Stimulated activated CD8-positive, alpha-beta memory T cell treated with anti-CD3 and anti-CD28 coated beads, Interleukin-4, amount 100 ng/mL, for 1 hour (primary cell): ENCODE measurements around the gene FGFR3.

Experiments used
- DNase-seq, 2 donors: peaks; one replicate each; pipeline ENCODE4 v3.0.0-alpha.2; 2020; ENCODE audit warnings: low read depth in 2 of 2, low spot score in 1 of 2

Gene FGFR3

GRCh38 chr4:1756079-1756478, 37.0 kb upstream of the FGFR3 start:
- no peak for DNase-seq

DNA sequence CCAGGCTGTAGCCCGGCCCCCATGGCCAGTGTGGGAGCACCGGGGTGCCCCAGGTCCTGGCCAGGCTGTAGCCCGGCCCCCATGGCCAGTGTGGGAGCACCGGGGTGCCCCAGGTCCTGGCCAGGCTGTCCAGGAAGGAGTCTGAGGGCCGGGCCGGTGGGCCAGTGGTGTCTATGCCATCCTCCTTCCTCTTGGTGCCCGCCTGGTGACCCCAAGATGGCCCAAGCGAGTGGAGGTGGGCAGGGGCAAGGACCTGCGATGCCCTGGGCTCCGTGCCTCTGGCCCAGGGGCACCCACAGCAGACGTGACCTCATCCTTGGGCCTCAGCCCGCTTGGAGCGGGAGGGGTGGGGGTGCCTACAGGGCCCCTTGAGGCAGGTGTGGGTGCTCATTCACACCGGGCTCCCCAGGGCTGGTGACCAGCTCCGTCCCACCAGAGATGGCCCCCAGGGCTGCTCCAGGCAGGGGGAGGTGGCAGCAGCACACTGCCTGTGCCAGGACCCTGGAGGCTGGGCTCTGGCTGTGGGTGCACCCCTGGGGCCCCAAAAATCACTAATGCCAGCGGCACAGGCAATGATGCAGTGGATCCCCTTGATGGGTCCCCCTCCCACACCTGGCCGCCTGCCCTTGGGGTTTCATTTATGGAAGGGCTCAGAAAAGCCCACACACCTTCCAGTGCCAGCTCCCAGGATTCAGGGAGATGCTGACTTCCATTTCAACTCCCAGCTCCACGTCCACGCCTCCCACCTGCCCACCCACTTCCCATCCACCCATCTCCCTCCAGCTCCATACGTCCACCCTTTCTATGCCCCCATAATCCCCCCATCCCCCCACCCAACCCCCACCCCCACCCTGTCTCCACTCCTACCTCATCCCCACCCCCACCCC, 36.0 kb upstream of the FGFR3 start:
- no peak for DNase-seq

DNA sequence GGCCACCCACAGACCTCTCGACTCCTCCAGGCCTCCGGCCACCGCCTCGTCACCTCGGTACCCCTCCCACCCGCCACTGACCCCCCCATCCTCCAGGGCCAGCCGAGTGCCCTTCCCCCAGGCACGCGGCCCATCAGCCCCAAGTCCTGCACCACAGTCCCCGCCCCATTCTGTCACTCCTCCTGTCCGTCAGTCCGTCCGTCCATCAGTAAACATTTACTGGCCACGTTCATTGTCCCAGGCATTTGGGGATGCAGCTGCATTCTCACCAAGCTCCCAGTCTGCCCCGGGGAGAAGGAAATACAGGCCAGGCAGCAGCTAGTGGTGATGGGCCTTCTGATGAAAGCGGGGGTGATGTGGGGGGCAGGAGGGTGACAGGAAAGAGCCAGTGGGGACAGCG, 35.3 kb upstream of the FGFR3 start:
- no peak for DNase-seq

DNA sequence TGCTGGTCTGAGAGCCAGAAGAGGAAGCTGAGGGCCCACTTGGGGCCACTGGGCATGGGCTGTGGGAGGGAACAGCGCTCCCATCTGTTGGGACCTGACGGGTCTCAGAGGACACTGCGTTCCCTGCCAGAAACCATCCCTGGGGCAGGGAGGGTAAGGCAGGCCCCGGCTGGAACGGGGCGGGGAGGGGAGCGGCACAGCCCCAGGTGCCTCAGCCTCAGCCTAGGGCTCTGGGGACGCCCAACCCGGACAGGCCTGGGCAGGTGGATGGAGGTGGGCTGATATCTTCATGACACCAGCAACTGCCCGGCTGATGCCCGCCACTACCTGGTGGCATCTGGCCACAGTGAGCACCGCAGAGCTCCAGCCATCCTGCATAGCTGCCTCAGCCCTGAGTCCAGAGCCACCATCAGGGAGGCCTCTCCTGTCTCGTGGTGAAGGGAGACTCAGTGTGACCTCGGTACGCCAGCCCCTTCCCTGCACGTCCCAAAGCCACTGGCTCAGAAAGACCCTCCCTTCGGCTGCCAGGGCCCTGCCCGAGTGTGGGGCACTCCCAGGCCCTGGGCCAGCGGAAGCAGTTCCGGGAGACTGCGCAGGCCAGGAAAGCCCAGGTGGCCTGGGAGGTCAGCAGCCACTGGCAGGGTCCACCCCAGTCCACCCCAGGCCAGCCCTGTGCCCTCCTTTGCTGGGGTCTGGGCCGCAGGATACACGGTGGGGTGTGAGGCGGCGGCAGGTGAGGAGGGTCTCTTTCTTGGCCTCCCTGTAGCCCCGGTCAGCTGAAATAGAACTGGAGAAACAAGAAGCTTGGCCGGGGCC, 34.6 kb upstream of the FGFR3 start:
- DNase-seq: no peak

GRCh38 chr4:1759170-1759817, 33.8 kb upstream of the FGFR3 start:
- DNase-seq: no peak

GRCh38 chr4:1759818-1760223, 33.3 kb upstream of the FGFR3 start:
- DNase-seq: no peak

DNA sequence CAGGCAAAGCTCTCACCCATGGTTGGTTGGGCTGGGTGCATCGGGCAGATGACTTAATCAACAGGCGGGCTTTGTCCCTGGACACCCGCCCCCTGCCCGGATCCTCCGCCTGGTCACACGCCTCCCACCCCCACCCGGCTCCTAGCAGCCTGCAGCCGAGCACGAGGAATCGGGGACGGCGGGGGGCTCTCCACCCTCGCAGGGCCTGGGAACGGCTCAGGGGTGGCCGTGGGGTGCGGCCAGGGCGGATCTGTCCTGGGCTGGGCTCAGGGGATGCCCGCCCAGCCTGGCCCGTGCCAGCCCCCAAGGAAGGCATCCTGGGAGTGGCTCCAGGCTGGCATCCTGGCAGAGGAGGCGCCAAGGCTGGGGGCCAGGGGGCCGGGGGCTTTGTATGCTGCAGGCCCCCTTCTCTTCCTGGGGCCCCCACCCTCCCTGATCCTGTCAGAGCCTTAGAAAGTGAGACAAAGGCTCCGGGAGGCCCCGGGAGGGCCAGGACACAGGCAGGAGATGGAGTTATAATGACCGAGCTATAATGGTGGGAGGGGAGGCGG, 32.5 kb upstream of the FGFR3 start:
- DNase-seq: no peak

GRCh38 chr4:1761130-1761689, 31.9 kb upstream of the FGFR3 start:
- DNase-seq: no peak

DNA sequence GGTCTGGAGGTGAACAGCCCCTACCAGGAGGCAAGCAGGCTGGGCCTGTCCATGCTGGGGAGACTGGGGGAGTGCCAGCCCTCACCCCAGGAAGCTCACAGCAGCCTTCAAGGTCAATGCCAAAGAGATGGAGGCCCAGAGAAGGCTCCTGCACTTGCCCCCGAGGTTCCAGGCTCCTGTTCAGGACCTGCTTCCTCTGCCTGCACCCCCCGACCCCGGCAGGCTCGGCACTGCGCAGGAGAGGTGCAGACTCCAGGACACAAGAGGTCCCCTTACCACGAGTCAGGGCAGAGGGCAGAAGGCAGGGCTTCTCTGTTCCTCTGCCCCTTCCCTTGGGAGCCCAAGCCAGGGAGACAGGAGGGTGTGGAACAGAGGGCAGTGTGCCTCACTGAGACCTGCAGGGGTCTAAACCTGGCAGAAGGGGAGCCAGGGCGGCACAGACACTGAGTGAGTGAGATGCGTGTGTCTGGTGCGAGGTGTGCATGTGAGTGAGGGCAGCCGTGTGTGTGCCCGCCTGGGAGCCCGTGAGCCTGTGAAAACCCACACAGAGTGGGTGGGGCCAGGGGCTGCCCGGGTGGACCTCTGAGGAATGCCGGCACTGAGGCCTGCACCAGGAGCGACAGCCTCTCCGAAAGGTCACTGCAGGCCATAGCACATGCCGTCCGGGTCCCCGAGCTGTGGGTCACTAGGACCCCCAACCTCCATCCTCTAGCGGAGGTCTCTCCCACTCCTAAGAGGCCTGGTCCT, 30.7 kb upstream of the FGFR3 start:
- DNase-seq: no peak

- no peak for DNase-seq
Measured at GRCh38 chr4:1763070-1763549, 30.0 kb upstream of the FGFR3 start.

- no peak for DNase-seq
Measured at GRCh38 chr4:1763550-1764080, 29.5 kb upstream of the FGFR3 start.

DNA sequence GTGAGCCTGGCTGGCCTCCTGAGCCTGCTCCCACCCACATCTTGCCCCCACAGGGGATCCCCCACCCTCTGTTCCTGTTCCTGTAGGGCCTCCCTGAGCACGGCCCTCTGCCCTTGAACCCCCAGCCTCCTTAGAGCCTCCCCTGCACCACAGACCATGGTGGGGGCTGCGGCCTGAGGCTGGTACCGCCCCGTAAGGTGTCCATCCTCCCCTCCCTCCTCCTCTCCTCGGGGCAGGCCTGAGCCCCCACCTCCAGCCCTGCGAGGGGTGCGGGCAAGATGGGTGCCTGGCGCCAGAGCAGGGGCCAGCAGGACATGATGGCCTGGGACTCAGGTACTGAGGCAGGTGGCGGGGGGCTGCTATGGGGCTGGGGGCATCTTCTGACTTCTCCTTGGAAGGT, 28.4 kb upstream of the FGFR3 start:
- no peak for DNase-seq

DNA sequence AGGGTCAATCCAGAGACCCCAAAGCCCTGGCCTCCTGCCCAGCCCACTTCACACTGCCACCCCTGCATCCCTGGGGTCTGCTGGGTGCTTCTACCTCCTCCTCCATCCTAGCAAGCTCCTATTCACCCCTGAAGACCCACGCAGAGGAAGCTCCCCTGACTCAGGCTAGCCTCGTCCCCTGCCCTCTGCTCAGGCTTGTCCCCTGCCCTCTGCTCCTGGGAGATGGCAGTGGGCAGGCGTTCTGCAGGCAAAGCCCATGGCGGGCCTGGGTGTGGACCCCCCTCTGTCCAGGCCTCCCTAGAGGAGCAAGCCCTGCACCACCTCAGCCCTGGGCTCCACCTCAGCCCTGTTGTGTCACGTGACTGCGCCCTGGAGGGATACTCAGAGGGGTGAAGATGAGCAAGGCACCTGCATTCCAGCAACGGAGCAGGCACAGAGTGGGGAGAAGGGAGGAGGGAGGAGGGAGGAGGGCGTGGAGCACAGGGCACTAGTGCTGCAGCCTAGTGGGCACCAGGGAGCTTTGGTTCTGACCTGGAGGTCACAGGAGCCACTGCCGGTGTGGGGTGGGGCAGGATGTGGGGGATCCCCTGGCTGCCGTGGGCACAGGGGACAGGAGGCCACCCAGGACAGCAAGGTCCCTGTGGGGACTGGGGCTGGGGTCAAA, 27.6 kb upstream of the FGFR3 start:
- DNase-seq: no peak

DNA sequence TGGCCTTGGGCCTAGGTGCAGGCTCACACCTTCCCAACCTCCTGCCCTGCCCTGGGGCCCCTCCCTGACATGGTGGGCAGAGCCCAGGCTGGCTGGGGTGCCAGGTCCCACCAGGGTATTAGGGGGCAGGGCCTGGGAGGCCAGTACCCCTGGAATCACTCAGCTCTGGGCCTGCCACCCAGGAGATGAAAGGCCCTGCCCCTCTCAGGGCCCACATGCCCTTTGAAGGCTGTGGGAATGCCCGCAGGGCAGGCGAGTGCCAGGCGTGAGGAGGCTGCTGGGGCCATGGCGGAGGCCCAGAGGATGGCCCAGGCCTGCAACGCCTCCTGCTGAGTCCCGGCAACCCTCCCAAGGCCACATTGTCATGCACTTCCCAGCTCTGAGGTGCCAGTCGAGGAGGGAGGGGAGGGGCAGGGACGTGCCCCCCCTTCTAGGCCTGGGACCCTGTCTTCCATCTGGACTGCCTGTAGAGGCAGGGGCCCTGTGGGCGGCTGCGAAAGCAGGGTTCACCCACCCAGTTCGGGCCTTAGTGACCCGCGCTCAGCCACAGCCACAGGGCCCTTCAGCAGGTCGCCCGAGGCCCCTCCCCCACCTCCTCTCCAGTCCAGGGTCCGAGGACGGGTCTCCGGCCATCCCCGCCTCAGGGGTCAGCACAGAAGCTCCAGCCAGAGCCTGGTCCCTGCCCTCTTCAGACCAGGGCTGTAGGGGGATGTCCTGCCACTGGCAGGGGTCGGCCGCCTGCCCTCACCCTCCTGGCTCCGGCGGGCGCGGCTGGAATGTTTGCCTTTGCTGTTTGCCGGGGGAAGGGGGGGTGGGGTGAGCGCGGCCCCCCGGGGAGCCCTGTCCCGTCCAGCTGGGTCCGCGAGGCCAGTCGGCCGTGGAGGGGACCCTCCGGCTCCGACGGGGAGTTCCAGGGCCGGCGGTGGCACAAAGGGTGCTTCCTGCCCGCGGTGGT, 26.7 kb upstream of the FGFR3 start:
- DNase-seq: no peak

DNA sequence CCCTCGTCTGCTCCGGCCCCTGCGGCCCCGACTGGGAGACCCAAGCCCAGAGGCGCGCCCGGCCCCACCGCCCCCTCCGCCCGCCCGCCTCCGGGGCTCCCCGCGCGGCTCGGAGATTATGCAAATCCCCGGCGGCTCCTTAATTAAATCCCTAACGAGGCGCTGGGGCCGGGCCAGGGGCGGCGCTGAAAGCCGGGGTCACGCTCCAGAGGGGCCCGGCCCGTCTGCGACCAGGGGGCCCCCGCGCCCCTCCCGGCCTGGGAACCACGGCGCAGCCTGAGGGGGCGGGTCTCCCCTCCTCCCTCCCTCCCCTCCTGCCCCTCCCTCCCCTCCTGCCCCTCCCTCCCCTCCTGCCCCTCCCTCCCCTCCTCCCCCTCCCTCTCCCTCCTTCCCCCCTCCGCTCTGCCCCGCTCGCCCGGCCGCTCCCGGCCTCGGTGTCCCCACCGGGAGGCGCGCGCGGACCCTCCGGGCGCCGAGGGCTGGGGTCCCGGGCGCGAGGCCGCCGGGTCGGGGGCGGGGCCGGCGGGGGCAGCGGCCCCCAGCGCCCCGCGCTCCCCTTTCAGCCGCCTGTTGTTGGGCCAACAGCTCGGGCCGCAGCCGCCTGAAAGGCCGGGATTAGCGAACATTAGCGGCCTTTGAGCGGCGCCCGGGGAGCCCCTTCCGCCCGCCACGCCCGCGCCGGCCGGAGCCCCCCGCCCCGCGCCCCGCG, 25.9 kb upstream of the FGFR3 start:
- no peak for DNase-seq

DNA sequence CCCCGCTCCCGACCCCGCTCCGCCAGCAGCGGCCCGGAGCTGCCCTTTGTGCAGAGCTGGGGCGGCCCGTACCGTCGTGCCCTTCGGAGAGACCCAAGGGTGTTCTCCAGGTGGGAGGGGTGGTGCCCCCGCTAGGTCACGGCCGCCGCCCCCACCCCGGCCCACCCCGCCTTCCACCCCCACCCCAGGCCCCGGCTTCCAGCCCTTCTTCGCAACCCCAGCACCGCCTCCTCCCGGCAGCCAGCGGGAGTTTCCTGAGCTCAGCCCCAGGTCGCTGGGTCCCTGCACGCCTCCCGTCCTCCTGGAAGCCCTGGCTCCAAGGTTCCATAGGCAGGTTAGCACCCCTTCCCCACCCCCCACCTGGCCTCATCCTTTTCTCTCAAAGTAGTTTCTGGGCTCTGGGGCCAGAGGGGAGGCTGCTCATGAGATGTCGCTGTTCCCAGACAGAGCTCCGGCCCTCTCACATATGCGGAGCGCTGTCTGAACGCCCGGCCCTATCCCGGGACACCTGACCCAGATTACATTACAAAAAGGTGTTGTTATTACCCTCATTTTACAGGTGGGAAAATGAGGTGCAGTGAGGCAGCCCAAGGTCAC, 25.2 kb upstream of the FGFR3 start:
- no peak for DNase-seq

- DNase-seq: no peak
Measured at GRCh38 chr4:1768367-1769034, 24.6 kb upstream of the FGFR3 start.
